Measurements from ENCODE around the gene LONRF2.

LONRF2 gene

DNA sequence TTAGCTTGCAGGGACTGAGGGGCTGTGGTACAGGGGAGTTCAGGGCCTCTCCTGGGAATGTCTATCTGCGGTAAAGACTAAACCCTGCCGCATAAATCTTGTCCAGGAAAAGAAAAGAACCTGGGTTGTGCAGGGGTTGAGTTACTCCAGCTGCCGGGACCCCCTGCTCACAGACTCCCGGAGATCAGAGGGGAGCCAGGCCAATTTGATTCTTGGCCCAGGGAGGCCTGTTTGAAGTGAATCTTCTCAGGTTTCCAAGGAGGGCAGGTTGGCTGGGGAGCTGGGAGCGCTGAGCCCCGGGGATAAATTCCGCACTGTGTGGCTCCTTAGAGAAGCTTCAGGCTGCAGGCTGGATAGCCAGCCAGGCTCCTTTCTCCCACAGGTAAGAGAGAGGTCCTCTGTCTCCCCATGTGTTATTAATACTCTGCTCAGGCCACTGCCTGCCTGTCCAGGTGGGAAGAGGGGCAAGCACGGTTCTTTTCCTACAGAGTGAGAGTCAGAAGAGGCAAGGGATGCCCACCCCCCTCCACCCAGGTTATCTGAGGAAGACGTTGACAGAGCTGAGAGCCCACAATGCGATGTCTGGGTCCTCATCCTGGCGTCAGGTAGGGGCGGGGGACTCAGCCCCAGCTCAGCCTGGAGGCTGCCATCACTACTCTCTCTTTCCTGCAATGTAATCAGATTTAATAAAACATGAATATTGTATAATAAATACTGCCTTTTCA, 82.7 kb downstream of the LONRF2 start:
- TF ChIP-seq, protein P1, sequence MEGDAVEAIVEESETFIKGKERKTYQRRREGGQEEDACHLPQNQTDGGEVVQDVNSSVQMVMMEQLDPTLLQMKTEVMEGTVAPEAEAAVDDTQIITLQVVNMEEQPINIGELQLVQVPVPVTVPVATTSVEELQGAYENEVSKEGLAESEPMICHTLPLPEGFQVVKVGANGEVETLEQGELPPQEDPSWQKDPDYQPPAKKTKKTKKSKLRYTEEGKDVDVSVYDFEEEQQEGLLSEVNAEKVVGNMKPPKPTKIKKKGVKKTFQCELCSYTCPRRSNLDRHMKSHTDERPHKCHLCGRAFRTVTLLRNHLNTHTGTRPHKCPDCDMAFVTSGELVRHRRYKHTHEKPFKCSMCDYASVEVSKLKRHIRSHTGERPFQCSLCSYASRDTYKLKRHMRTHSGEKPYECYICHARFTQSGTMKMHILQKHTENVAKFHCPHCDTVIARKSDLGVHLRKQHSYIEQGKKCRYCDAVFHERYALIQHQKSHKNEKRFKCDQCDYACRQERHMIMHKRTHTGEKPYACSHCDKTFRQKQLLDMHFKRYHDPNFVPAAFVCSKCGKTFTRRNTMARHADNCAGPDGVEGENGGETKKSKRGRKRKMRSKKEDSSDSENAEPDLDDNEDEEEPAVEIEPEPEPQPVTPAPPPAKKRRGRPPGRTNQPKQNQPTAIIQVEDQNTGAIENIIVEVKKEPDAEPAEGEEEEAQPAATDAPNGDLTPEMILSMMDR (IDR thresholded peaks at IDR 0.05; ENCODE audit: low read depth, low read length), result no peak
- DNase-seq (ENCODE audit: extremely low read depth, low read depth), result no peak

DNA sequence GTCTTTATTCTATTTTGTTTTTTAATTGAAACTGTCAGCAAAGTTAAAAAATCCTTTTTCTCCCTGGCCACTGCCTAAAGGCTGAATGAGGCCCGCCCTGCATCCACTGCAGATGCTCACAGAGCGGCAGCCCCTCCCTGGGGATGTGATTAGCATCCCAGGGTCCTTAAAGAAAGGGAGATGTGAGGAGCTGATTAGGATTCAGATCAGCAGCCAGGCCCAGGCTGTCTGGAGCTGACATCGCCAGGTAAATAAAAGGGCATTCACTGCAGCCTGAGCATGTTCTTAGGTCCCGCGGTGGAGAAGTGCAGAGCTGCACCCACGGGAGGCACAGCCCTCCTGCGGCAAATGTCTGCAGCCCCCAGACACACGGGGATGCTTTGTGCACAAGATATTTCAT, 83.8 kb downstream of the LONRF2 start:
- DNase-seq (ENCODE audit: extremely low read depth, low read depth), result no peak
- TF ChIP-seq, protein P1 (IDR thresholded peaks at IDR 0.05; ENCODE audit: low read depth, low read length), result no peak

DNA sequence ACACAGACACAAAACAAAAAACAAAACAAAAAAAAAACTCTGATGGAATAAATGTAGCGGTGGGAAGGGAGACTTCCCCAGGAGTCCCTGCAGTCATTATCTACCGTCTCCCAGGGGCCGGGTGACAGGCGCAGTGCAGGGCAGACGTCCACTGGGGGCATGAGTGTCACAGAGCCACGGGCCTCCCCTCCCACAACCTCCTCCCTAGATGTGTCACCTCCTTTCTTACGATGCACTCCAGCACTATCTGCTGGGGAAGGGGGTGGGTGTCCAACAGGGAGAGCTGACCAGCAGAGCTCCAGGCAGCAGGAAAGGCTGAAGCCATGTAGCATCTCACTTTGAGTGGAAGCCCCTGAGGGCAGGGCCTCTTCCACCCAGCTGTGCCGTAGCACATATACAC, 84.5 kb downstream of the LONRF2 start:
- TF ChIP-seq, protein P1 (IDR thresholded peaks at IDR 0.05; ENCODE audit: low read depth, low read length), result no peak
- no peak for DNase-seq (ENCODE audit: extremely low read depth, low read depth)

DNA sequence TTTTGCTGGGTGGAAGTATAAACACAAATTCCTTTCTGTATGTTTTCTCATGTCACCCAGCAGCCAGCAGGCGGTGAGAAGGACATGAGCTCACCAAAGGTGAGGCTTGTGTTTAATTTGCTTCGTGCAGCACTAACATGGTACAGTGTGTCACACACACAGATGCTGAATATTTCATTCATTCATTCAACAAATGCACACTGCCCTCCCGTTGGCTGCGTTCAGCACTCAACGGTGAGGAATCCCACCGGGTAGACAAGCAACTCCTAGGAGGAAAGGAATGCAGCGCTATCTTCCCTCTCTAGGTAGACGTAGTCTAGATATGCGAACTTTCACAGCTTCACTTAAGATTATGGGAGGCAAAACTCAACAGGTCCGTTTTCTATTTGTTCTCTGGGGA, 85.1 kb downstream of the LONRF2 start:
- TF ChIP-seq, protein P1 (IDR thresholded peaks at IDR 0.05; ENCODE audit: low read depth, low read length), result no peak
- no peak for DNase-seq (ENCODE audit: extremely low read depth, low read depth)

DNA sequence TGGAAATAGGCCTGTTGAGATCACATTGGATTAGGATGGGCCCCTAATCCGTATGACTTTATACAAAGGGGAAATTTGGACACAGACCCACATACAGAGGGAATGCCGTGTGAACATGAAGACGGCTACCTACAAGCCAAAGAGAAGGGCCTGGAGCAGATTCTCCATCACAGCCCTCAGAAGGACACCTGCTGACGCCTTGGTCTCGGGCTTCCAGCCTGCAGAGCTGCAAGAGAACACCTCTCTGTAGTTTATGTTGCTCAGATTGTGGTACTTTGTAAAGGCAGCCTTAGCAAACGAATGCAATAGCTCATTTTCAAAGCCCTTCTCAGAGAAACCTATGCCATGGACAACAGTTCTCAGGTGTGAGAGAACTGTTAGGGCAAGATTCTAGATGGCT, 86.1 kb downstream of the LONRF2 start:
- DNase-seq (ENCODE audit: extremely low read depth, low read depth), result no peak
- TF ChIP-seq, protein P1 (IDR thresholded peaks at IDR 0.05; ENCODE audit: low read depth, low read length), result no peak

DNA sequence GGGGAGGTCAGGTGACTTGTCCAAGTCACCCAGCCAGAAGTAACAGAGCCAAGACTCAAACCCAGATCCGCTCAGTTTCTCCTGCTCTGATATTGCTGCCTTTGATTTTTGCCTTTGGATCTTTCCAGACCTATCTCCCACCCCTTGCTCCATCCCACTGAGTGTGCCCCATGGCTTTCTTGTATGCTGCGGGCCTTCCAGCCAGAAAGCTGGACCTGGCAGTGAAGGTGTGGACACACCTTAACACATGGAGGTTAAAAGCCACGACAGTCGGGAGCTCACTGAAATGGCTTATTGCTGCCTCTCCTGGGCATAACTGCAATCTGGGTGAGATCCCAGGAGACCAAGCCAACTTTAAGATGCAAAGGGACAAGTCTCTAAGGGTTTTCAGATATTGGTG, 86.7 kb downstream of the LONRF2 start:
- DNase-seq (ENCODE audit: extremely low read depth, low read depth), result no peak

DNA sequence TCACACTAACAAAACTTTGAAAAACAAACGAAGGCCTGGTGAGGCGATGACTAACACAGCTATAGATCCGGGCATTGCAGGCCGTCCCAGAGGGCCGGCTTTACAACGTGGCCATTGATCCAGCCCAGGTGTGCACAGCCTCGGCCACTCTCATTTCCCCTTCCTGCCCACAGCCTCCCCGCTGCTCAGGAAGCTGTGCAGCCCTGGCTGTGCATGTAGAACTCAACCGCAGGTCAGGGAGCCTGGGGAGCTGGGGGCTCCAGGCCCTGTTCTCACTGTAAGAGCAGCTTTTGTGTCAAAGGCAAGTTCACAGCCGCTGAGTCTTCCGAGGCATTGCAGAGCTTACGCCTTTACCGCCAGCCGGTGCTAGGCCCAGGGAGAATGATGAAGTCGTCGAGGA, 87.2 kb downstream of the LONRF2 start:
- TF ChIP-seq, protein P1 (IDR thresholded peaks at IDR 0.05; ENCODE audit: low read depth, low read length), result no peak
- DNase-seq (ENCODE audit: extremely low read depth, low read depth), result no peak

More for the DNA sequence above, 86.7 kb downstream of the LONRF2 start:
- TF ChIP-seq, protein P1 (IDR thresholded peaks at IDR 0.05; ENCODE audit: low read depth, low read length), result no peak

Measured in AG09319 (cell line).